ENCODE measurements around the gene KCNJ6. TPM values are rescaled to one million over a fixed set of nuclear protein-coding genes. Genes with fewer than 3 reads are reported as not detected.

Gene KCNJ6
- total and polyA plus RNA-seq, 2 of the 8 experiments (the other 6 are each of a cell fraction or from before 2014, with no cell fraction given), result 0.51 to 1.2 TPM

- TF ChIP-seq CHD7 (IDR thresholded peaks at IDR 0.05; ENCODE audit: insufficient replicate concordance, low read length) (no peak), POLR2AphosphoS5 (IDR thresholded peaks at IDR 0.05; ENCODE audit: low read depth, low read length) (no peak), NANOG (IDR thresholded peaks at IDR 0.05; ENCODE audit: insufficient read depth, low read depth, low read length, poor library complexity, severe bottlenecking) (no peak), RFX5 (IDR thresholded peaks at IDR 0.05; ENCODE audit: borderline replicate concordance, low read depth, low read length) (no peak)
Measured at GRCh38 chr21:37790905-37791304, 125.4 kb downstream of the KCNJ6 start (continued).
